ENCODE measurements around the gene LCNL1.

The LCNL1 gene

GRCh38 chr9:137011907-137012675 lies 29.3 kb downstream of the LCNL1 start:
- no peak for DNase-seq (ENCODE audit: low spot score)

DNA sequence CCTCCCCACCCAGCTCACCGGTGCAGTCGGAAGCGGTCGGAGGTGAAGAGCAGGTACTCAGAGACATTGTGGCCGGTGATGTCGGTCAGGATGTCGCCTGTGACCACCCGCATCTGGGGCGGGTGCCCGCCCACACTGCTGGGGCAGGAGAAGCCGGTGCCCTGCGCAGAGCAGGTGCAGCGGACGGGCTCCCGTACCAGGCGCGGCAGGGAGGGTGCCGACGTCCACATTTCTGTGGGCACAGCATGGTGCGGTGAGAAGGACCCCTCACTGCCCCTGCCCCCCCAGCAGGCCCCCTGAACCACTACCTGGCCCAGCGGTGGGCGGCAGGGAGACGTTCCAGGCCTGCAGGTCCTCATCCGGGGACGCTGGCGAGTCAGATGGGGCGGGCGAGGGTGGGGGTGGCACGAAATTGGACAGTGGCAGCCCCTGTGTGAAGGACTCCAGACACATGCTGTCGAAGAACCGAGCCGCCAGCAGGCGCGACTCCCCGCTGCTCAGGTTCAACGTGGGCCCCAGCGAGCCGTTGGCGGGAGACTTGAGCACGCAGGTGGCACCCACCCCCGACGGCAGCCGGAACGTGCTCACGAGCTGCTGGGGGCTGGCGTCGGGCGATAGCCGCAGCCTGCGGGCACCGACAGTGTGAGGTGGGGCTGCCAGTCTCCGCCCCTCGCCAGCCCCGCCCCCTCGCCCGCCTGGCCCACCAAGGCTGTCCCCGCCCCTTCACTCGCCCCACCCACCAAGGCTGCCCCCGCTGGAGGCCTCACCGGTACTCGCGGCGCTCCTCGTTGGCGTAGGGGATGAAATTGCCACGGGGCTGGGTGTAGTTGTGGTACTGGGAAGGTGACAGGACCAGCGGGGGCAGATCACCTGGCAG lies 30.1 kb downstream of the LCNL1 start:
- no peak for DNase-seq (ENCODE audit: low spot score)

DNA sequence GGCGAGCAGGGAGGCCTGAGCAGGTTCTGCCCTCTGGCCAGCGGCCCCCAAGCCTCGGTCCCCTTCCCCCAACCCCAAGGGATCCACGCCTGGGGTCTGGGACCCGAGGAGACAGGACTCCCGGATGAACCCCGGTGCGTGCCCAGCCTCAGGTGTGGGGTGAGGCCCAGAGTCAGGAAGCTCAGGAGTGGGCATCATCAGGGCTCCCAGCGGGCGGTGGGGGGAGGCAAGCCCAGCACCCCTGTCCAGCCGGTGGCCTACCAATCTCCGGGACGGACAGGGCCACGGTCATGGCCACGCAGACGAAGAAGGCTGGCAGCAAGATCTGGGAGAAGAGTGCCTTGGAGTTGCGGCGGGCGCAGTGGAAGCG lies 30.8 kb downstream of the LCNL1 start:
- DNase-seq (ENCODE audit: low spot score): no peak

DNA sequence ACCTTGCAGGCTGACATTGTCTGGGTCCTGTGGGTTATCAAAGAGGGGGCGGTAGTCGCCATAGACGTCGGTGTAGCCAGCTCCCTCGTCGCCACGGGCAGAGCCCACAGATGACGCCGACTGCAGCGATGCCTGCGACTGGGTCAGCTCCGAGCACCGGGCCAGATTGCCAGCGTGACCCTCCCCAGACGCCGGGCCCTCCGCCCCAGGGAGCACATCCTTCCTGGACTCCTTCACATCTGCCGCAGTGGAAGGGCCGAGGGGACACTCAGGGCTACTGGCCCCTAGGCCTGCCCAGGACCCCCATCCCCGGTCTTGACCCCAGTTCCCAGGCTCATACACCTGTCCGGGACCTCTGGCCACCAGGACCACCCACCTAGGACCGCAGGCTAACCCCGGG lies 31.4 kb downstream of the LCNL1 start:
- DNase-seq (ENCODE audit: low spot score): no peak

- DNase-seq (ENCODE audit: low spot score): no peak
These were observed 32.2 kb downstream of the LCNL1 start for GRCh38 chr9:137014776-137015539.

DNA sequence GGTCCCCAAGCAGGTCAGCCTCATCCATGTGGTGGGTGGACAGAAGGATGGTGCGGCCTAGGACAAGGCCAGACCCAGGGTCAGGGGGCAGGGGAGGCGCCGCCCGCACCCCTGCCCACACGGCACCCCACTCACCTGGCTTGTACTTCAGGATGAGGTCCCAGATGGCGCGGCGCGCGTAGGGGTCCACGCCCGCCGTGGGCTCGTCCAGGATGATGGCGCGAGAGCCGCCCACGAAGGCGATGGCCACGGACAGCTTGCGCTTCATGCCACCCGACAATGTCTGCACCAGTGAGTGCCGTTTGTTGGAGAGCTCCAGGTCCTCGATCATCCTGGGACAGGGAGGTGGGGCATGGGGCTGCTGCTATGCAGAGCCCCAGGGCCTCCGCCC lies 32.7 kb downstream of the LCNL1 start:
- DNase-seq (ENCODE audit: low spot score): no peak

GRCh38 chr9:137015976-137016375 lies 33.2 kb downstream of the LCNL1 start:
- DNase-seq (ENCODE audit: low spot score): no peak

DNA sequence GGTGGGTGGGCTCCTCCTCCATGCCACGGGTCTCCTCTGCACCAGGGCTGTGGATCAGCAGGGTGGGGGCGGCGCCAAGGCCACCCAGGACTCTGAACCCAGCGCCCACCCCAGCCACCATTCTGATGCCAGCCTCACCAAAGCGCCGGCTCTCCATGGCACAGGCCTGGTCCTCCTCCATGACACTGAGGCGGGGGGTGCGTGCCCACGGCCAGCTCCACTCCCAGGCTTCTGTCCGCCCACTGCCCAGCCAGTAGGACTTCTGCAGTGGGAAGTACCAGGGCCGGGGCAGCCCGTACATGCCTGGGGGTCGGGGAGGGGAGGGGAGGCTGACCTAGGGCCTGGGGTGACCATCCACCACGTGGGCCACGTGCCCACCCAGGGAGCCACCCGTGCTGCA lies 33.6 kb downstream of the LCNL1 start:
- no peak for DNase-seq (ENCODE audit: low spot score)

GRCh38 chr9:137017071-137017470 lies 34.3 kb downstream of the LCNL1 start:
- DNase-seq (ENCODE audit: low spot score): no peak

GRCh38 chr9:137017791-137018497 lies 35.2 kb downstream of the LCNL1 start:
- DNase-seq (ENCODE audit: low spot score): no peak

- DNase-seq (ENCODE audit: low spot score): no peak
These were observed 36.2 kb downstream of the LCNL1 start for GRCh38 chr9:137018761-137019559.

DNA sequence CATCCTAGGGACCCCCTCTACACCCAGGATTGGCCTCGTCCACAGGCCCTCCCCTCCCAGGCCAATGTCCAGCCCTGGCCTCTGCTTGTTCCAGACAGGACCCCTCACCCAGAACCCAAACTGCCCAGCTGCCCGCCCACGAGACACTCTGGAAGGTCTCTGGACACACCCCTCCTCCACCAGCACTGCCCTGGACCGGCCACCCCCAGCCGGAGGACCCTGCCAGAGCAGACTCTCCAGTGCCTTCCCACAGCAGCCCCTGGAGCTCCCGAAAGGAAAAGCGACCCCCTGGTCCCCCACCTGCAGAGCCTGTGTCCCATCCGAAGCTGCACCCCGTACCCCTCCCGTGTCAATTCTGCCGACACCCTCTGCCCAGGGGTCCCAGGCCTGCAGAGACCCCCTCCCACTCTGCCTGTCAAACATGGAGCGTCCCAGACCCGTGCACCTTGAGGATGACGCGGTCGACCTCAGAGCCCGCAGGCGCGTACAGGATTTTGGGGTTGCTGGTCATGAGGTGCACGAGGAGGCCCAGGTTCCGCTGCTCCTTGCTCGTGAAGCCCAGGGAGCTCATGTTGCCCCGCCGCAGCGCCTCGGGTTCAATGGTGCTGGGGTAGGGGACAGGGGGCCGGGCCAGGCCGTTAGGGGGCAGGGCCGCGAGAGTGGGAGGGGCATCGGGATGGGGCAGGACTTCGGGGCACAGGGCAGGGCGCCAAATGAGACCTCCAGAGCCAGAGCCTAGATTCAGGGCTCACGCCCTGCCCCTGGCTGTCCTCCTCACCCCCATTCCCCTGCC lies 37.3 kb downstream of the LCNL1 start:
- no peak for DNase-seq (ENCODE audit: low spot score)

- DNase-seq (ENCODE audit: low spot score): no peak
These were observed 38.2 kb downstream of the LCNL1 start for GRCh38 chr9:137020771-137021567.

DNA sequence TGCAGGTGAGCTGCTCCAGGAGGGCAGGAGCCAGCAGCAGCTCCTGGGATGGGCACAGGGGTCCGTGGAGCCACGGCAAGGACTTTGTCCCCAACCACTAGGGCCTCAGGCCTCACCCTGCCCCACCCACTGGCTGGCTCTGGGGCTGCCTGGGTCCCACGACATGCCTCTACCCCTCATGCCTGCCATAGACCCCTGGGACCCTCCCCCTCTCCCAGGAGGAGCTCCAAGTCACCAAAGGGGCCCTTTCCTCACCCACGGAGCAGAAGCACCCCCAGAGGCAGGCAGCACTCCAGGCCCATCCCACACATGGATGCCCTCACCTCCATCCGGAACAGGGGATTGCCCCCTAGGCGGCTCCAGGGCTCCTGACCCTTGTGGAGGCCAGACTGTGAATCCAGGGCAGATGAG lies 38.8 kb downstream of the LCNL1 start:
- DNase-seq (ENCODE audit: low spot score): no peak

DNA sequence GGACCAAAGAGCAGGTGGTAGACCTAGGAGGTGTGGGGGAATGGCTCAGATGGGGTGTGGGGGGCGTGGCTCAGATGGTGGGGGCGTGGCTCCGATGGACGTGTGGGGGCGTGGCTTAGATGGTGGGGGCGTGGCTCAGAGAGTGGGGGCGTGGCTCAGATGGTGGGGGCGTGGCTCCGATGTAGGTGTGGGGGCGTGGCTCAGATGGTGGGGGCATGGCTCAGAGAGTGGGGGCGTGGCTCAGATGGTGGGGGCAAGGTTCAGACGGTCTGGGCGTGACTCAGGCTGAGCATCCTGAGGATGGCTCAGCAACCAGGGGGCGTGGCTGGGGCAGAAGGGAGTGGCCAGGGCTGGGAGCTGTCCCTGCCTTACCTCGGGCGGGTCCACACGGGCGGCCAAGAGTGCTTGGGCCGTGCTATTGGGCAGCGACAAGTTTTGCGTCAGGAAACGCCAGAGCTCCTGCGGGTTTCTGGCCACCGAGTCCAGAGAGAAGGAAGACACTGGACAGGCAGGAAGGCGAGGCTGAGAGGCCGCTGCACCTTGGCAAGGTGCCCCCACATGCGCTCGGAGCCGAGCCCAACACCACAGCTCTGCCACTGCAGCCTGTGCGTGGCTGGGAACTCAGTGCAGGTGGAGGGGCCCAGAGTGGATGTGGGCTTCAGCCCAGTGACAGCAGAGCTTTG lies 39.3 kb downstream of the LCNL1 start:
- DNase-seq (ENCODE audit: low spot score): peak; percentile 78

DNA sequence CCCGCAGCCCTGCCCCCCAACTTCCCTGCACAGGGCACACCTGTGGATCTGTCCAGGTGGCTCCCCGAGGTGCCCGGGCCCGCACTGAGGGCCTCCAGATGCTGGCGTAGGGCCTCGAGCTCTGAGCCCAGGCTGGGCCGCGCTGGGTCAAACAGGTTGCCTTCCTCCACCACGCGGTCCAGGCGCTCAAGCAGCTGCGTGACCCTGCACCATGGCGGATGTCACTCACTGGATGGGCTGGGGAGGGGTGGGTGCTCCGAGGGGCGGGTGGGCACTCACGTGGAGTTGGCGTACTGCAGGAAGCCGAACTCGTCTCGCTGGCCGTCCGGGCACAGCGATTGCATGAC lies 39.8 kb downstream of the LCNL1 start:
- DNase-seq (ENCODE audit: low spot score): no peak

GRCh38 chr9:137023157-137023556 lies 40.4 kb downstream of the LCNL1 start:
- DNase-seq (ENCODE audit: low spot score): no peak

GRCh38 chr9:137023583-137023991 lies 40.8 kb downstream of the LCNL1 start:
- DNase-seq (ENCODE audit: low spot score): no peak

GRCh38 chr9:137025517-137025966 lies 42.7 kb downstream of the LCNL1 start:
- no peak for DNase-seq (ENCODE audit: low spot score)
